HG02610 (cell line): ENCODE results near the gene CSK.

Source experiments
- ATAC-seq: cut with Tn5 transposase; IDR thresholded peaks from one replicate; pipeline ENCODE4 v1.9.1; 2021; ENCODE audit warnings: mild to moderate bottlenecking, moderate library complexity; ENCODE audit not compliant: unreplicated experiment

The CSK gene

GRCh38 chr15:74799856-74800558 is 18.1 kb downstream of the CSK start:
- peak; percentile 66 for ATAC-seq

- no peak for ATAC-seq
These were observed 18.7 kb downstream of the CSK start for GRCh38 chr15:74800559-74801094.

- no peak for ATAC-seq
These were observed 19.6 kb downstream of the CSK start for GRCh38 chr15:74801311-74801997.

- no peak for ATAC-seq
These were observed 20.4 kb downstream of the CSK start for GRCh38 chr15:74802290-74802689.

GRCh38 chr15:74802862-74803447 is 21.1 kb downstream of the CSK start:
- ATAC-seq = no peak

GRCh38 chr15:74804935-74805334 is 23.1 kb downstream of the CSK start:
- ATAC-seq = no peak

- no peak for ATAC-seq
These were observed 25.4 kb downstream of the CSK start for GRCh38 chr15:74807282-74807681.

- ATAC-seq = no peak
These were observed 26.4 kb downstream of the CSK start for GRCh38 chr15:74808078-74808839.

- no peak for ATAC-seq
These were observed 27.0 kb downstream of the CSK start for GRCh38 chr15:74808840-74809229.

GRCh38 chr15:74809242-74809641 is 27.4 kb downstream of the CSK start:
- ATAC-seq = no peak

- no peak for ATAC-seq
These were observed 28.1 kb downstream of the CSK start for GRCh38 chr15:74809956-74810355.

GRCh38 chr15:74812533-74812932 is 30.7 kb downstream of the CSK start, which contains the start of gene LMAN1L:
LMAN1L (plus strand) TSS chr15:74812835; CDS start chr15:74812855, 20 bp downstream.
- ATAC-seq = no peak

GRCh38 chr15:74815121-74815934 is 33.4 kb downstream of the CSK start:
- ATAC-seq = no peak

- ATAC-seq = no peak
These were observed 34.1 kb downstream of the CSK start for GRCh38 chr15:74815961-74816360.

GRCh38 chr15:74816624-74817369 is 34.9 kb downstream of the CSK start:
- ATAC-seq = no peak

GRCh38 chr15:74817370-74817737 is 35.5 kb downstream of the CSK start:
- ATAC-seq = no peak

GRCh38 chr15:74820056-74820455 is 38.2 kb downstream of the CSK start:
- ATAC-seq = no peak

GRCh38 chr15:74821091-74821789 is 39.4 kb downstream of the CSK start:
- peak; percentile 51 for ATAC-seq

- ATAC-seq = no peak
These were observed 39.9 kb downstream of the CSK start for GRCh38 chr15:74821790-74822158.
